ENCODE measurements around the gene AQP1.

Gene AQP1

GRCh38 chr7:30915005-30915601 is 3.5 kb downstream of the AQP1 start:
- no peaks in the 10 kb centered on the region for H3K79me2 ChIP-seq (ENCODE audit: insufficient read depth, low read length)
- H3K4me2 ChIP-seq (ENCODE audit: insufficient read depth, low read length) = no peak overlapping the region
- H3K27ac ChIP-seq (ENCODE audit: low read length) = no peak overlapping the region
- H3K36me3 ChIP-seq (ENCODE audit: insufficient read depth, low read length) = no peaks in the 10 kb centered on the region
- TF ChIP-seq CTCF (IDR thresholded peaks at IDR 0.05; ENCODE audit: borderline replicate concordance, extremely low read depth, low read length, poor library complexity, severe bottlenecking) (no peak), EZH2 (IDR thresholded peaks at IDR 0.05; ENCODE audit: borderline replicate concordance, low read depth, low read length, severe bottlenecking) (no peak)
- DNase-seq = no peak
- no peak overlapping the region for H2AFZ ChIP-seq (ENCODE audit: low read depth, low read length)
- no peaks in the 10 kb centered on the region for H3K27me3 ChIP-seq (ENCODE audit: insufficient read depth, low read length, poor library complexity)
- no peaks in the 10 kb centered on the region for H3K4me1 ChIP-seq (ENCODE audit: insufficient read depth, low read length)
- H4K20me1 ChIP-seq (ENCODE audit: insufficient read depth, low read length) = no peaks in the 10 kb centered on the region
- no peak overlapping the region for H3K4me3 ChIP-seq (ENCODE audit: low read depth in 1 of 2, low read length in 2 of 2)
- ATAC-seq (ENCODE audit: insufficient read depth, low read depth) = no peak
- H3K9me3 ChIP-seq (ENCODE audit: insufficient read depth, low read length, severe bottlenecking) = no peaks in the 10 kb centered on the region
- H3K9ac ChIP-seq (ENCODE audit: low read depth, low read length) = no peak overlapping the region

GRCh38 chr7:30915751-30916150 is 4.1 kb downstream of the AQP1 start:
- H3K4me2 ChIP-seq (ENCODE audit: insufficient read depth, low read length) = no peak overlapping the region
- TF ChIP-seq EZH2 (IDR thresholded peaks at IDR 0.05; ENCODE audit: borderline replicate concordance, low read depth, low read length, severe bottlenecking) (no peak), CTCF (IDR thresholded peaks at IDR 0.05; ENCODE audit: borderline replicate concordance, extremely low read depth, low read length, poor library complexity, severe bottlenecking) (no peak)
- H2AFZ ChIP-seq (ENCODE audit: low read depth, low read length) = no peak overlapping the region
- H3K36me3 ChIP-seq (ENCODE audit: insufficient read depth, low read length) = no peaks in the 10 kb centered on the region
- no peaks in the 10 kb centered on the region for H4K20me1 ChIP-seq (ENCODE audit: insufficient read depth, low read length)
- no peaks in the 10 kb centered on the region for H3K4me1 ChIP-seq (ENCODE audit: insufficient read depth, low read length)
- no peak overlapping the region for H3K27ac ChIP-seq (ENCODE audit: low read length)
- H3K9me3 ChIP-seq (ENCODE audit: insufficient read depth, low read length, severe bottlenecking) = no peaks in the 10 kb centered on the region
- ATAC-seq (ENCODE audit: insufficient read depth, low read depth) = no peak
- H3K9ac ChIP-seq (ENCODE audit: low read depth, low read length) = no peak overlapping the region
- no peak overlapping the region for H3K4me3 ChIP-seq (ENCODE audit: low read depth in 1 of 2, low read length in 2 of 2)
- no peak for DNase-seq
- no peaks in the 10 kb centered on the region for H3K27me3 ChIP-seq (ENCODE audit: insufficient read depth, low read length, poor library complexity)
- H3K79me2 ChIP-seq (ENCODE audit: insufficient read depth, low read length) = no peaks in the 10 kb centered on the region

GRCh38 chr7:30916255-30916654 is 4.6 kb downstream of the AQP1 start:
- Histone ChIP-seq H3K4me2 (ENCODE audit: insufficient read depth, low read length) (no peak overlapping the region), H3K79me2 (ENCODE audit: insufficient read depth, low read length) (no peaks in the 10 kb centered on the region), H2AFZ (ENCODE audit: low read depth, low read length) (no peak overlapping the region), H3K4me3 (ENCODE audit: low read depth in 1 of 2, low read length in 2 of 2) (no peak overlapping the region), H3K27ac (ENCODE audit: low read length) (no peak overlapping the region), H4K20me1 (ENCODE audit: insufficient read depth, low read length) (no peaks in the 10 kb centered on the region), H3K9me3 (ENCODE audit: insufficient read depth, low read length, severe bottlenecking) (no peaks in the 10 kb centered on the region), H3K9ac (ENCODE audit: low read depth, low read length) (no peak overlapping the region), H3K4me1 (ENCODE audit: insufficient read depth, low read length) (no peaks in the 10 kb centered on the region), H3K36me3 (ENCODE audit: insufficient read depth, low read length) (no peaks in the 10 kb centered on the region), H3K27me3 (ENCODE audit: insufficient read depth, low read length, poor library complexity) (no peaks in the 10 kb centered on the region)
- ATAC-seq (ENCODE audit: insufficient read depth, low read depth) (no peak), DNase-seq (no peak)
- TF ChIP-seq EZH2 (IDR thresholded peaks at IDR 0.05; ENCODE audit: borderline replicate concordance, low read depth, low read length, severe bottlenecking) (no peak), CTCF (IDR thresholded peaks at IDR 0.05; ENCODE audit: borderline replicate concordance, extremely low read depth, low read length, poor library complexity, severe bottlenecking) (no peak)

- Histone ChIP-seq H3K9ac (ENCODE audit: low read depth, low read length) (no peak overlapping the region), H2AFZ (ENCODE audit: low read depth, low read length) (no peak overlapping the region), H3K27ac (ENCODE audit: low read length) (no peak overlapping the region), H3K4me1 (ENCODE audit: insufficient read depth, low read length) (no peaks in the 10 kb centered on the region), H3K9me3 (ENCODE audit: insufficient read depth, low read length, severe bottlenecking) (no peaks in the 10 kb centered on the region), H3K79me2 (ENCODE audit: insufficient read depth, low read length) (no peaks in the 10 kb centered on the region), H3K27me3 (ENCODE audit: insufficient read depth, low read length, poor library complexity) (no peaks in the 10 kb centered on the region), H3K36me3 (ENCODE audit: insufficient read depth, low read length) (no peaks in the 10 kb centered on the region), H3K4me3 (ENCODE audit: low read depth in 1 of 2, low read length in 2 of 2) (no peak overlapping the region), H4K20me1 (ENCODE audit: insufficient read depth, low read length) (no peaks in the 10 kb centered on the region), H3K4me2 (ENCODE audit: insufficient read depth, low read length) (no peak overlapping the region)
- DNase-seq = no peak
- ATAC-seq (ENCODE audit: insufficient read depth, low read depth) = no peak
- TF ChIP-seq CTCF (IDR thresholded peaks at IDR 0.05; ENCODE audit: borderline replicate concordance, extremely low read depth, low read length, poor library complexity, severe bottlenecking) = no peak
Observed at GRCh38 chr7:30916767-30917166, 5.1 kb downstream of the AQP1 start.

Data from DND-41 (cell line).